22Rv1 (cell line): ENCODE measurements around the gene AOAH.

ENCODE experiments used
- ZFX ChIP-seq: fragments of 450-650 bp; IDR thresholded peaks from 2 replicates; pipeline ENCODE4 v1.6.1; 2017; ENCODE audit warnings: antibody characterized with exemption, borderline replicate concordance
- TF ChIP-seq, protein P1 (sequence below): fragments of 450-650 bp; IDR thresholded peaks from 2 replicates; pipeline ENCODE4 v1.5.1; 2017; ENCODE audit warnings: mild to moderate bottlenecking

DNA sequence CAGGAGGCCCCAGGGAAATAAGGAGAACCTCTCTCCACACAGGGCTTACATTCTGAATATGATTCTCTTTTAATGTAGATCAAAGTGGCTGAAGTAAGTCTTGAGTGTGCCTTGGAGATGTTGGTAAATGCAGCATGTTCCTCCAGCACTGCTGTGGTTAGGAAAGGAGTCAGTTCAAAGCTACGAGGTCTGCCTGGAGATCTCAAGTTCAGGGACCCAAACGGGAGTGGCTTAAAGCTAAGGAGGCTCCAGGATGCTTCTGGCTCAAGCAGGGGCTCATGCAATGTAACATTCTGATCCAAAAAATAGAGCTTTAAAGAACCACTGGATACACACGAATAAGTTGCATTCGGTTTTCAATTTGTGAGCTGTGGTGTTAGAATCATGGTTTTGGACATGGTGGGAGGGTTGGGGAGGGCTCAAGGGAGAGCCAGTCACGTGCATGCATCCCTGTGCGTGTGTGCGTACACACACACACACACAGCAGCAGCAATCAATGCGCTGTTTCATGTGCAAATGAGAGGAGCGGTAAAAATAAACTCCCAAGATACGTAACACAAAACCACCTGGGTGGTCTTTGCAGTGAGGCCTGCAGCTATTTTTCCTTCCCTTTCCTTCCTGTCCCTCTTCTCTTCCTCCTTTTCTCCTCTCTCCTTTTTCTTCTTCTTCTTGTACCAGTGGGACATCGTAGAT is 70.5 kb downstream of the AOAH start:
- TF ChIP-seq, protein P1, sequence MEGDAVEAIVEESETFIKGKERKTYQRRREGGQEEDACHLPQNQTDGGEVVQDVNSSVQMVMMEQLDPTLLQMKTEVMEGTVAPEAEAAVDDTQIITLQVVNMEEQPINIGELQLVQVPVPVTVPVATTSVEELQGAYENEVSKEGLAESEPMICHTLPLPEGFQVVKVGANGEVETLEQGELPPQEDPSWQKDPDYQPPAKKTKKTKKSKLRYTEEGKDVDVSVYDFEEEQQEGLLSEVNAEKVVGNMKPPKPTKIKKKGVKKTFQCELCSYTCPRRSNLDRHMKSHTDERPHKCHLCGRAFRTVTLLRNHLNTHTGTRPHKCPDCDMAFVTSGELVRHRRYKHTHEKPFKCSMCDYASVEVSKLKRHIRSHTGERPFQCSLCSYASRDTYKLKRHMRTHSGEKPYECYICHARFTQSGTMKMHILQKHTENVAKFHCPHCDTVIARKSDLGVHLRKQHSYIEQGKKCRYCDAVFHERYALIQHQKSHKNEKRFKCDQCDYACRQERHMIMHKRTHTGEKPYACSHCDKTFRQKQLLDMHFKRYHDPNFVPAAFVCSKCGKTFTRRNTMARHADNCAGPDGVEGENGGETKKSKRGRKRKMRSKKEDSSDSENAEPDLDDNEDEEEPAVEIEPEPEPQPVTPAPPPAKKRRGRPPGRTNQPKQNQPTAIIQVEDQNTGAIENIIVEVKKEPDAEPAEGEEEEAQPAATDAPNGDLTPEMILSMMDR: no peak
- TF ChIP-seq ZFX: no peak
